Stimulated activated CD4-positive, alpha-beta T cell treated with anti-CD3 and anti-CD28 coated beads, Interleukin-4, amount 100 ng/mL, for 48 hours (primary cell): ENCODE measurements around the gene C1orf185.
"Not testable (repeated sequence)": the region's sequence is repeated elsewhere in the genome, so short reads cannot be mapped to it uniquely, and the experiment has no call there.

Source experiments
- DNase-seq, 2 donors: peaks; one replicate each; pipeline ENCODE4 v3.0.0-alpha.2; 2020; ENCODE audit warnings: low read depth in 2 of 2

Gene C1orf185

DNA sequence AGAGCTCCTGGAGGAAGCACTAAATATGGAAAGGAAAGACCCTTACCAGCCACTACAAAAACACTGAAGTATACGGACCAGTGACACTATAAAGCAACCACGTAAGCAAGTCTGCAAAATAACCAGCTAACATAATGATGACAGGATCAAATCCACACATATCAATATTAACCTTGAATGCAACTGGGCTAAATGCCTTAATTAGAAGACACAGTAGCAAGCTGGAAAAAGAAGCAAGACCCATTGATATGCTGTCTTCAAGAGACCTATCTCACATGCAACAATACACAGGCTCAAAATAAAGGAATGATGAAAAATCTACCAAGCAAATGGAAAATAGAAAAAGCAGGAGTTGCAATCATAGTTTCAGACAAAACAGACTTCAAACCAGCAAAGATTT lies 31.0 kb downstream of the C1orf185 start:
- DNase-seq = no peak

DNA sequence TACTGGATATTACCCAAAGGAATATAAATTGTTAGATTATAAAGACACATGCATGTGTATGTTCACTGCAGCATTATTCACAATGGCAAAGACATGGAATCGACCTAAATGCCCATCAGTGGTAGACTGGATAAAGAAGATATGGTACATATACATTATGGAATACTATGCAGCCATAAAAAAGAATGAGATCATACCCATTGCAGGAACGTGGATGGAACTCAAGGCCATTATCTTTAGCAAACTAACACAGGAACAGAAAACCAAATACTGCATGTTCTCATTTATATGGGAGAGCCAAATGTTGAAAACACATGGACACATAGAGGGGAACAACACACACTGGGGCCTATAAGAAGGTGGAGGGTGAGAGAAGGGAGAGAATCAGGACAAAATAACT lies 35.7 kb downstream of the C1orf185 start:
- not testable (repeated sequence) for DNase-seq

DNA sequence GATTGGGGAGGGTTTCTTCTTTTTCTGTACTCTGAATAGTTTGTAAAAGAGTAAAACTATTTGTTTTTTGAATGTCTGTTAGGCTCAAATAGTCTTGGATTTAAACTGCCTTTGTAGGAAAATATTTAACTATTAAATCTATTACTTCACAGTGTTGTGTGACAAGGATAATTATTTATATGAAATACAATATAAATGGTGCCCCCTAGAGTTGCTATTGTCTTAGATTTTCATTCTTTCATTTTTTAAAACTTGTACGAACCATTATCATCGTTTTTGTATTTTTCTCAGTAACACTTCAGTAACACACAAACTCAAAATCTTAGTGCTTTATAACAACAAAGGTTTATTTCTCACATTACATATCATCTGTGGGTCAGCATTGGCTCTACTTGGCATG lies 37.4 kb downstream of the C1orf185 start:
- DNase-seq = no peak

DNA sequence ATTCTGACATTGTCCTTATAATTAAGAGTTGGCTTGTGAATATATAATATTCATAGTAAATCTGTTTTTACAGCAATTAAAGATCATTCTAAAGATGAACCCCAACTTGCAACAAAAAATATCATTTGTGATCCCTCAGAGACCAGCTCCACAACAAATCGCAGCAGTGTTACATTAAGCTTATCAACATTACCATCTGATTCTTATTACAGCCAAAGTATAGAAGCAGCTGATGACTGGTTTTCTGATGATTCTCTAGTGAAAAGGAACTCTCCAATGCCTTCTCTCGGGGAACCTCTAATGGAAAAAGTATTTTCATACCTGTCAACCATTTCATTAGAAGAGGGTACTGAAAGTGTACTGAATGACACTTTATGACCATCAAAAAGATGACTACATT lies 45.4 kb downstream of the C1orf185 start:
- DNase-seq = no peak

DNA sequence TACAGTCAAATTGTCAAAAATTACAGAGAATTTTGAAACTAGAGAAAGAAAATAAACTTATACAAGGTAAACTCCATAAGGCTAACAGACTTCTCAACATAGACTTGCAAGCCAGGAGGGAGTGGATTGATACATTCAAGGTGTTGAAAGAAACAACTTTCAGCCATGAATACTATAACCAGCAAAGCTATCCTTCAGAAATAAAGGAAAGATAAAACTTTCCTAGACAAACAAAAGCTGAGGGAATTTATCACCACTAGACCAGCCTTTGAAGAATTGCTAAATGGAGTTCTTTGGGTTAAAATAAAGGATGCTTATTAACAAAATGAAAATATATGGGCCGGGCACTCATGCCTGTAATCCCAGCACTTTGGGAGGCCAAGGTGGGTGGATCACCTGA lies 52.7 kb downstream of the C1orf185 start:
- DNase-seq = no peak

DNA sequence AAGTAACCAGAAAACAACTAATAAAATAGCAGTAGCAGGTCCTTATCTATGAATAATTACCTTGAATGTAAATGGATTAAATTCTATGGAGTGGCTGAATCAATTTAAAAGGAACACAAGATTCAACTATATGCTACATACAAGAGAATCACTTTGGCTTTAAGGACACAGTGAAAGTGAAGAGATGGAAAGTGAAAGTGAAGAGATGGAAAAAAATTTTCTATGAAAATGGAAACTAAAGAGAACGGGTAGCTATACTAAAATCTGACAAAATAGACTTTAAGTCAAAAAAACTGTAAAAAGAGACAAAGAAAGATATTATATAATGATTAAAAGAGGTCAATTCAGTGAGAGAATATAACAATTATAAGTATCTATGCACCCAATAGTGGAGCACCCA lies 54.7 kb downstream of the C1orf185 start:
- DNase-seq = no peak

DNA sequence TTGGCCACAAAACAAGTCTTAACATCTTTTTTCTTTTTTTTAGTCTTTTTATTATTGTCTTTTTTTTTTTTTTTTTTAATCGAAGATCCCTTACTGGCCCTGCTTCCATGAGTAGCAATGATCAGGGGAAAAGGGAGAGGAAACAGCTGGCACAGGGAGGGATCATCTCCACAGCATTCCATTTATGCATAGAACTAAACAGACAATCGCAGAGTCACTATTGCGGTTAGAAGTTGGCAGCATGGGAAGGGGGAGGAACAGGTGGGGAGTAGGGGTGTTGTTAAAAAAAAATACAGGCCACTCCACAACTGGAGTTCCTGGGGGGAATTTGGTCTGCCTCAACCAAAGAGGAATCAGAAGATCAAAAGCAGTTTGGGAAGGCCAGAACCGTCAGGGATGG lies 55.4 kb downstream of the C1orf185 start:
- no peak for DNase-seq

DNA sequence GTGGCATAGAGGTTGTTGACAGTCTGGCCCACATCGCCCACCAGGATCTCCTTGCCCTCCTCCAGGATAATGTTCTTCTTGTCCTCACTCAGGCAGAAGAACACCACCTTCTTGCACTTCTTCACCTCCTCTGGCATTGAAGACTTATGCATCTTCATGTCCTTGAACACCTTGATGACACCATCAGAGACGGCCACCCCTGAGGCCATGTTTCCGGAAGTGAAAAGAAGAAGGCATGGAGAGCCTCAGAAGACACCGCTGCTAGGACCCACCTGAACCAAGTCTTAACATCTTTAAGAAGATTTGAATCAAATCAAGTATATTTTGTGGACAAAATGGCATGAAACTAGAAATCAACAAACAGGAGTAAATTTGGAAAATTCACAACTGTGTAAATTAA lies 56.2 kb downstream of the C1orf185 start:
- no peak for DNase-seq

DNA sequence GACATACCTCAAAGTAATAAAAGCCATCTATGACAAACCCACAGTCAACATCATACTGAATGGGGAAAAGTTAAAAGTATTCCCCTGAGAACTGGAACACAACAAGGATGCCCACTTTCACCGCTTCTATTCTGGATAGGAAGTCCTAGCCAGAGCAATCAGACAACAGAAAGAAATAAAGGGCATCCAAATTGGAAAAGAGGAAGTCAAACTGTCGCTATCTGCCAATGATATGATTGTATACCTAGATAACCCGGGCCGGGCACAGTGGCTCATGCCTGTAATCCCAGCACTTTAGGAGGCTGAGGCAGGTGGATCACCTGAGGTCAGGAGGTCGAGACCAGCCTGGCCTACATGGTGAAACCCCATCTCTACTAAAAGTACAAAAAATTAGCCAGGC lies 60.5 kb downstream of the C1orf185 start:
- not testable (repeated sequence) for DNase-seq

DNA sequence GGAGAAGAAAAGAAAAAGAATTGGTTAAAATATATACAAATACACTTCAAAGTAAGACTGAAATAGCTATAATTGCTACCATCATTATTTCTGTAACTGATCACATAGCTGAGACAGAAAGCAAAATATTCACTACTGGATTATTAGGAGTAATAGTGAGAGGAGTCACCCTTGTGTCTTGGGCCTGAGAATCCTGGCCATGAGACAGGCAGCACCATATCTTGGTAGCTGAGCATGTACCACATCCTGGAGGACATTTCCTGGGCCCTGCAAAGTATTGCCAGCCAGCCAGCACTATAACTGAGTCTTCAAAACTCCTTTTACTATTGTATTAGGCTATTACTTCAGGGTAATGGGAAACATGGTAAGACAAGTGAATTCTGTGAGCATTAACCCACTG lies 63.5 kb downstream of the C1orf185 start:
- DNase-seq = no peak

DNA sequence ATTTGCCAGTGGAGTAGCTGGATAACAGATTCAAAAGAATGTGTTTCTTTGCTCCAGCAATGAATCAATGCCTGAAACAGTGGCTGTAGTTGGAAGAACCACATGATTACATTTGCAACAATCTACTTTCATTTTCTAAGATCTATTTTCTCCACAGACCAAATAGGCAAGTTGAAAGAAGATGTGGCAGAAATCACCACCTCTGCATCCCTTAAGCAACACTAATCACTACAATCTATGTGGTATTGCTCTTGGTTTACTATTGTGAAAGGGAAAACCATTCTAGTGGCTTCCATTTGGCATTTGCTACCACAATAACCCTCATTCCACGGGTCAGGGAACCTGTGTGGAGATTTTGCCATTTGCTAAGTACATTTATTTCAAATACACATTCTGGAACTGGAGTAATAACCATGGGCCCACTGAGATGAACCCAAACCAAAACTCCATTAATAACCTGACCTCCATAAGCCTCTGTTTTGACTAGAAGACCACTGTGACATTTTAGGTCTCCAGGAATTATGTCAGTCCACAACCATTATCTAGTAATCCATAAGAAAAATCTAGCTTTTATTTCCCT lies 66.3 kb downstream of the C1orf185 start:
- DNase-seq = no peak

DNA sequence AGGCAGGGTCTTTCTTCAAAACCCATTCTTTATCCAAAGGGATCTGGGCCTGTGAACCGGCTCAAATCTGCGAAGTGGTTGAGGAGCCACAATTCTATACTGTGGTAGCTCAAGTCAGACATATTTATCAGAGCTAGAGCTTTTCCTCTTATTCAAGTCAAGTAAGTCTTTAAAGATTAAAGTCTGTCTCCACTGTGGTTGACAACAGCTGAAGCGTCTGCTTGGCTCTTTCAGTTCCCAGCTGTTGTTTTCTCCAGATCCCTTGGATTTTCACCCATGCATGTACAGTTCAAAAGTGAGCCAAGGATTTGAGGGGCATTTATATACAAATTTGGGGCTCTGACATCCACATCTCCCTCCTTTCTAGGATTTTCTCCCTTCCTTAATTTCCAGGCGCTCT lies 66.9 kb downstream of the C1orf185 start:
- DNase-seq = no peak

DNA sequence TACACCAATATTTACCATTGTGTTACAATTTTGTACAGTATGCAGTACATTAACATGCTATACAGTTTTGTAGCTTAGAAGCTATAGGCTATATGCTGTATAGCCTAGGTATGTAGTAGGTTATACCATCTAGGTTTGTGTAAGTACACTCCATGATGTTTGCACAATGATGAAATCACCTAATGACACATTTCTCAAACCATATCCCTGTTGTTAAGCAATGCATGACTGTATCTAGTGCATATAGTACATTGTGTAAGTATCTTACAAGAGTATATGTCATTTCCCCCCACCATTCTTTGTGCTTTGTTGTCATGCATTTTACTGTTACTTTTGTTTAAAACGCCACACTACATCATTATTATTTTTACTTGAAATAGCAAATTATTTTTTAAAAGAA lies 68.3 kb downstream of the C1orf185 start:
- no peak for DNase-seq

DNA sequence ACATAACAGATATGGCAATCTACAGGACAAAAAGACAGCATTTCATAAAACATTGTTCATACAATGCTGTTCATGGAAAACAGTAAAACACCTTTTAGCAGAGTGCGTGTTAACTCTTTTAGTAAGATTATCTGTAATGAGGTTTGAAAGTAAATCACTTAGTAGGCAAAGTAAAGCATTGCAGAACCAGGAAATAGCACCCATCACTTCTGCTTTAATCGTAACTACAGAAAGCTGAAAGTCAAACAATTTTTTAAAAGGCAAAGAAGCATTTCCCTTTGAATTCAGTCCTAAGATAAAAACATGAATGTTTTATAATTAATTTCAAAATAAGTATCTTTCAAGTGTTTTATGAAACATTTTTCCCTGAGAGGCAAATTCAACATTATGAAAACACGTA lies 70.8 kb downstream of the C1orf185 start:
- DNase-seq = no peak

DNA sequence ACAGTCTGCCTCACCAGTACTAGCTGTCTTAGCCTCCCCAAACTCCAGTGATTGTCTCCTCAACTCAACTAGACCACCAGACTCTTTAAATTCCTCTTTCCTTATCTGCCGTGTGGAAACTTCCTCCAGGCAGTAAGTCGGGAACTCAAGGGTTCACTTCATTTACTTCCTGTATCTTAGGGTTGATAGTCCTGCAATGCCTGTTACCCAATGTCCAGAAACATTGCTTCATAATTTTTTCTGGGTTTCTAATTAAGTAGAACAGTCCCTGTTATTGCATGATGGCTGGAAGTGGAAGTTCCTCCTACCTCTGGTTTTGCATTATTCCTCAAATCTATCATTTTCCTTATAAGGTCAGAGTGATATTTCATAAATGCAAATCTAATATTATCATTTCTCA lies 73.2 kb downstream of the C1orf185 start:
- no peak for DNase-seq

DNA sequence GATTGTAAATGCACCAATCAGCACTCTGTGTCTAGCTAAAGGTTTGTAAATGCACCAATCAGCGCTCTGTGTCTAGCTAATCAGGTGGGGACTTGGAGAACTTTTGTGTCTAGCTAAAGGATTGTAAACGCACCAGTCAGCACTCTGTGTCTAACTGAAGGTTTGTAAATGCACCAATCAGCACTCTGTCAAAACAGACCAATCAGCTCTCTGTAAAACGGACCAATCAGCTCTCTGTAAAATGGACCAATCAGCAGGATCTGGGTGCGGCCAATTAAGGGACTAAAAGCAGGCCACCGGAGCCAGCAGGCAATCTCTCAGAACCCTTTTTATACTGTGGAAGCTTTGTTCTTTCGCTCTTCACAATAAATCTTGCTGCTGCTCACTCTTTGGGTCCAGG lies 76.0 kb downstream of the C1orf185 start:
- DNase-seq = not testable (repeated sequence)

DNA sequence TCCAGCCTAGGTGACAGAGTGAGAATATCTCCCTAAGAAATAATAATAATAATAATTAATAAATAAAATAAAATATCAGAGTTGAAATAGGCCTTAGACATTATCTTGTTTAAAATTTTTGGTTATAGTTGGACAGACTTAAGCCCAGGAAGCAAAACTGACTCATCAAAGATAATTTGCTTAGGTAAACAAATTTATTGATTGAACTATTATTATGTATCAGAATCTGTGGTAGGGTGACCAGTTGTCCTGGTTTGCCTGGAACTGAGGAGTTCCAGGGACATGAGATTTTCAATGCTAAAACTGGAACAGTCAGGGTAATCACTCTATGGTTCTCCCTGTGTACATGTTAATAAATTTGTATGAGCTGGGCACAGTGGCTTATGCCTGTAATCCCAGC lies 86.2 kb downstream of the C1orf185 start:
- DNase-seq = no peak

DNA sequence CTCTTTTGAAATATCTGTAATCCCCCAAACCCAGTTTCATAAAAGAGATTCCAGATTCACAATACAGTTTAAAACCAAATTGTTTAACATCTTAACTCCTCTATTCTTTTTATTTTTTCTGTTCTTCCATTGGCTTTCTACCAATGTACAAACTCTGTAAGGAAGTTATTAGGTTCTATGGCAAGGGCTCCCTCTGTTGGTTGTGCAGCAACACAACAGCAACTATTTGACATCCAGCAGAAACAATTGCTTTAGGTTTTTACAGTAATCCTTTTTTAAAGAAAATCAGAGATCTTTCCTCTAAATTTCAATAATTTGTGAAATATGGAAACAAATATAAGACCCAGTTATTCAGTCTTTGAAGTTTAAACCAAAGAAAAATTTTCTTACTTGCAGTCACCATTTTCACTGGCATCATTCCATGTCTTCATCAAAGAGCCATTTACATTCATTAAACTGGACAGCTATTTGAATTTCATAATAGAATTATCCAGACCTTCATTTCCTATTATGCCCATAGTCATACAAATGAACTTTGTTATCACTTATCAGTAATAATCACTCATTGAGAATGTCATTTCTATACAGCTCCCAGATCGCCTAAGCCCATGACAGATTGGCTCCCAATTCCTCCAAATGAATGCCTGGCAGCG lies 87.5 kb downstream of the C1orf185 start:
- DNase-seq = peak; percentile 12 to 27

DNA sequence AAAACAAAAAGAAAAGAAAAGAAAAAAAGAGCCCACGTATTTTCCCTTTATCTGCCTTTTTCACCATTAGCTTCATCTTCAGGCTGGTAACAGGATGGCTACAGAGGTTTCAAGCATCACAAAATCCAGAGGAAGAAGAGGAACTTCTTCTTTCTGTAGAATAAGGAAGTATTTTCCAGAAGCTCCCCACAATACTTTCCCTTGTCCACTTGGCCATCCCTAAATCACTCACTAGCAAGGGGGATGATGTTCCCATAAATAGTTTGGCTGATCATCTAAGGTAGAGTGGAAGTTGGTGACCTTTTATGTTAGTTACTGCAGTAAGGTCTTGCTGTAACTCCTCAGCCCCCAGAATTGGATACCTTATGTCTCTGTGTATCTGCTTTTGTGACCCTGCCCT lies 88.9 kb downstream of the C1orf185 start:
- DNase-seq = no peak

DNA sequence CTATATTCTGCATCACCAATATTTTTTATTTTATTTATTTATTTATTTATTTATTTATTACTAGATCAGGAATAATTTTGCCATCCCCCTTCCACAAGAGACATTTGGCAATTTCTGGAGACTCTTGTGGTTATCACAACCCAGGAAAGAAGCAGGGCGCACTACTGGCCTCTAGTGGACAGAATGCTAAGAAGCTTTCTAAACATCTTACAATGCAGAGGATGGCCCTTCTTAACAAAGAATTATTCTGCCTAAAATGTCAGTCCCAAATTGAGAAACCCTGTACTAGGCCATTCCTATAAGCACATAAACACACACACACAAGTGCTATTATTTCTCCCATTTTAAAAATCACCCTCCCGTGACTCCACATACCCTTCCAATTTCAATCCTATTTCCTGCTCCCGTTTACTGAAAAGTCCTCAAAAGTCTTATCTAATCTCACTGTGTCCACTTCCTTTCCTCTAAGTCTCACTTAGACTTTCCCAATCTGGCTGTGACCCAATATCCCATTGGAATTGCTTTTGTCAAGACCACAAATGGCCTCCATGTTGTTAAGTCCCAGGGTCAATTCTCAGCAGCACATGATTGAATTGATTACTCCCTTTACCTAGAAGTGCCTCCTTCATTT lies 90.3 kb downstream of the C1orf185 start:
- peak; percentile 43 to 61 for DNase-seq

DNA sequence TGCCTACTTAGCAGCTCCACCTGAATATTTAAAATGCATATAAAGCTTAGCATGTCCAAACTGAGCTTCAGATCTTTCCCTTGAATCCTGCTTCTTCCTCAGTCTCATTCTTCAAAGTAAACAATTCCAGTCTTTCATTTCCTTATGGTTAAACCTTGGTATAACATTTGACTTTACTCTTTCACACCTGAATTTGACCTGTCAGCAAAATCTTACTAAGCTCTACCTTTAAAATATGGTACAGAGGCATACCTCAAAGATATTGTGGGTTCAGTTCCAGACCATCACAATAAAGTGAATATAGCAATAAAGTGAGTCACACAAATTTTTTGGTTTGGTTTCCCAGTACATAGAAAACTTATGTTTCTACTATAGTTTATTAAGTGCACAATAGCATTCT lies 91.5 kb downstream of the C1orf185 start:
- DNase-seq = no peak
